Inferior parietal cortex (tissue), 1 donor: ENCODE results near the gene METAP1D.
"Not testable (repeated sequence)": the region's sequence is repeated elsewhere in the genome, so short reads cannot be mapped to it uniquely, and the experiment has no call there.

ENCODE experiments used
- DNase-seq: peaks from one replicate; pipeline ENCODE4 v3.0.0-alpha.2; 2016; ENCODE audit errors: extremely low spot score

METAP1D gene

DNA sequence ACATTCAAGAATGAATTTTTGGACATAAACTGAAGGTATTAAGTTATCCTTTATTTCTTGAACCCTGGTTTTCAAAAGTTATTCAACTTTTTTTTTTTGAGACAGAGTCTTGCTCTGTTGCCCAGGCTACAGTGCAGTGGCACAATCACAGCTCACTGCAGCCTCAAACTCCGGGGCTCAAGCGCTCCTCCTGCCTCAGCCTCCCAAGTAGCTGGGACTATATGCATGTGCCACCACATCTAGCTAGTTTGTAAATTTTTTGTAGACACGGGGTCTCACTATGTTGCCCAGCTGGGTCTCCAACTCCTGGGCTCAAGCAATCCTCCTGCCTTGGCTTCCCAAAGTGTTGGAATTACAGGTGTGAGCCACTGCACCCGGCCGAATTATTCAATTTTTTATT is 2.7 kb upstream of the METAP1D start:
- DNase-seq = not testable (repeated sequence)

- peak; percentile 48 for DNase-seq
Observed at GRCh38 chr2:171999161-171999560, 592 bp upstream of the METAP1D start.

DNA sequence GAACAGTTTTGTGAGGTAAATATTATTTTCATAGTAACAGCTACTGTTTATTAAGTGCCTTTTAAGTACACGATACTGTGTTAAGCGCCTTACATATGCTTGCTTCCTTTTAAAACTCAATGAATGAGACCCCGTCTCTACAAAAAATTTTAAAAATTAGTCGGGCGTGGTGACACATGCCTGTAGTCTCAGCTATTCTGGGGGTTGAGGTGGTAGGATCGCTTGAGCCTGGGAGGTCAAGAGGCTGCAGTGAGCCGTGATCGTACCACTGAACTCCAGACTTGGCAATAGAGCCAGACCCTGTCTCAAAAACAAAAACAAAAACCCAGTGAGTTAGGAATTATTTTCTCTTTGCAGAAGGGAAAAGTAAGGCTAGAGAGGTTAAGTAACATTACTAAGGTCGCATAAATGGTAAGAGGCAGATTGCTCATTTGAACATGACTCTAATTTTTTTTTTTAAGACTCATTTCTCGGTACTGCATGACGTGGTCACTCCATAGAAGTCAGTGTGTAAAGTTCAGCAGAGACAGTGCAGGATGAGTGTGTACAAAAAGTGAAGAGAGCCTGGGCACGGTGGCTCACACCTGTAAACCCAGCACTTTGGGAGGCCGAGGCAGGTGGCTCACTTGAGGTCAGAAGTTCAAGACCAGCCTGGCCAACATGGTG is 1.1 kb downstream of the METAP1D start:
- no peak for DNase-seq

- no peak for DNase-seq
Observed at GRCh38 chr2:172007372-172007771, 7.6 kb downstream of the METAP1D start.

- DNase-seq = no peak
Observed at GRCh38 chr2:172009823-172010222, 10.1 kb downstream of the METAP1D start.

DNA sequence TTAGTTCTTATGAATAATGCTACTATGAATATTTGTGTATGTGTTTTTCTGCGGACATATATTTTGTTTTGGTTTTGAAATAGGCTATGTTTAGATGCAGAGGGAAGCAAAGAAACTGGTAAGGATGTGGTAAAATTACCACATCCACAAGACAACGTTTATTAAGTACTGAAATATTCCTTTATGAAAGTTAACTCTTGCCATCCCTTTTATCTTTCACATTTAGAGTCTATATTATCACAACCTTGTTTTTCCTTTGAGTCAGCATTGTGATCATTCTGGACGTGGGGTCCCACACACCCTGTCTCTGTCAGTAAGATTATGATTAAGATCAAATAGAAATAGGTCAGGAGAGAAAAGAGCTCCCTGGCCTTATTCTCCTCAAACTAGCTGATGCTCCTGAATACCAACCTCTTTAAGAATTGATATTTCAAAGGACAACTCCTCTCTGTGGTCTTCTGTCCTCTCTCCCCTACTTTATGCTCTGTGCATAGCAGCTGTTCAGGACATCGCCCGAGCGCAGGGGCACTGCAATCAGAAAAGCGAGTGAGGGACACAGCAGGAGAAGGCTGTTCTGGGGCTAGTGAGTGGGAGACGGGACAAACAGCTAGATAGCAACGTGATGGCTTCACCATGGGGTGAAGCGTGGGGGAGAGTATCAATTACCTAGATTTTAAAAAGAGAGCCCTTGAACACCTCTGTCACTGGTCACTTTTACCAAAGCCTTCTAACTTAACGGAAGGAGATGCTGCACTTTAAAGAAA is 12.2 kb downstream of the METAP1D start:
- no peak for DNase-seq

GRCh38 chr2:172012677-172013391 is 13.1 kb downstream of the METAP1D start:
- no peak for DNase-seq

GRCh38 chr2:172013396-172013795 is 13.6 kb downstream of the METAP1D start:
- DNase-seq = no peak

DNA sequence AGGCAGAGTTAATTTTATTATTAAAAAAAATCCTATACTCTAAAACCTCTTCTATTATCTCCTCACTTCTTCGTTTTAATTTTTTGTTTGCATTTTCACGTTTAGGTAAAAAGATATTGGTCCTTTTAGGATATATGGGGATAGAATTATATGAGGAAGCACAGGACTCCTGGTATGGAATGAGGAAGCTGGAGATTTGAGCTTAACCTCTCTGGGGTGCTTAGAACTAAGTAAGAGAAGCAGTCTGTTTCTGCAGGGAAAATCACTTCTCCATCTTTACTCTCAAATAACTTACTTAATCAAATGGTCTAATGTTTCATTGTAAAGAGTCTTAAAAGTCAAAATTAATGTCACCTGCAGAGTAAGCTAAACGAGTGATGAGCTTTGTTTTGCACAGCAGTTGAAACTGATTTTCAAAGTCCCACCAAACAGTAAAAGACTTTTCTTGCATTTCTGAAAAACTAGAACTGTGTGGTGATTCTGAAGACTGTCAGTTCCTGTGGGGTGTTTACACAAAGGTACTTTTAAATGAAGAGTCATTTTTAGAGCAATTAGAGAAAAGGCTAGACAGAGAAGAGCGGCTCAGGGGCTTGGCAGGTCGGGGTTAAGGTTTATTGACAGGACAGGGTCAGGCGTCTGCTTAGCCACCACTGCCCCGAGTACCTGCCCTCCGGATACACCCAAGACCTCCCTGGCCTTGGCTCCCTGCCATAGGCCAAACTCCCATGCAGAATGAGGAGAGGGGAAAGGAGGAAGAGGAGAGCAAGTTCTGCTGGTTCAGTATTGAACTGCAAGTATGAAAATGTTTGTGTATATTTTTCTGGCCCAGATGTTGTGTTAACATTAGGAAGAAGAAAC is 21.6 kb downstream of the METAP1D start:
- DNase-seq = no peak

DNA sequence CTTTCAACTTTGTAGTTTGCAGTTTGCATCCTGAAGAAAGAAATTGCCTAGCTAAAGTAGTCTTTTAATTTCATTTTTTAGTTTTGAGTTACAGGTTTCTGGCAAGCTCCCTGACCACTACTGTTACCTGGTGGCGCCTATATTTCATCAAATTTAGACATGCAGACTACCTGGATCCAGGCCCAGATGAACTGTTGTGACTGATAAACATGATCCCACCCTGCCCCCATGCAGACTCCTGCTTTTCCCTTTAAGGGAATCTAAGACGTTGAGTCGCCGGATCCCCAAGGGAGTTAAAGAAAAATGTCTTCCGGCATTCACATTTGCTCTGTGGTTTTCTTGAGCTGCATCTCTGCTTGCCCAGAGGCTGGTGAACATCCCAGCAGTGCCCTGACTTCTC is 22.2 kb downstream of the METAP1D start:
- DNase-seq = no peak

DNA sequence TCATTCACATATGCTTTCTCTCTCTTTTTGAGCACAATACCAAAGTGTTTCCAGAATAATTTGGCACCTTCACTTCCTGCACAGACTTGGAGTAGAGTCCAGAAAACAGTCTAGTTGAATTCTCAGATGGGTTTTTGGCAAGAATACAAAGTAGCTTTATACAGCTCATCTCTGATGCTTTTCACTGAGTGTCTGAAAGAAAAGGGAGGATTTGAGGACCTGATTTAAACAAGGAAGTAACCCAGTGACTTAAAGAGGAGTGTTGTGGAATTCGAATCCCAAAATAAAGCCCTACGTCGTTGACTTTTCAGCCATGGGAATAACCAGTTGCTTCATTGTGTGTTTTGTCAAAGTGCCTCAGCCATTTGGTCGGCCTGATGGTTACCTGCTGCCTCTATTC is 31.8 kb downstream of the METAP1D start:
- no peak for DNase-seq

GRCh38 chr2:172038121-172038520 is 38.4 kb downstream of the METAP1D start:
- DNase-seq = no peak

GRCh38 chr2:172038604-172039003 is 38.9 kb downstream of the METAP1D start:
- DNase-seq = no peak

DNA sequence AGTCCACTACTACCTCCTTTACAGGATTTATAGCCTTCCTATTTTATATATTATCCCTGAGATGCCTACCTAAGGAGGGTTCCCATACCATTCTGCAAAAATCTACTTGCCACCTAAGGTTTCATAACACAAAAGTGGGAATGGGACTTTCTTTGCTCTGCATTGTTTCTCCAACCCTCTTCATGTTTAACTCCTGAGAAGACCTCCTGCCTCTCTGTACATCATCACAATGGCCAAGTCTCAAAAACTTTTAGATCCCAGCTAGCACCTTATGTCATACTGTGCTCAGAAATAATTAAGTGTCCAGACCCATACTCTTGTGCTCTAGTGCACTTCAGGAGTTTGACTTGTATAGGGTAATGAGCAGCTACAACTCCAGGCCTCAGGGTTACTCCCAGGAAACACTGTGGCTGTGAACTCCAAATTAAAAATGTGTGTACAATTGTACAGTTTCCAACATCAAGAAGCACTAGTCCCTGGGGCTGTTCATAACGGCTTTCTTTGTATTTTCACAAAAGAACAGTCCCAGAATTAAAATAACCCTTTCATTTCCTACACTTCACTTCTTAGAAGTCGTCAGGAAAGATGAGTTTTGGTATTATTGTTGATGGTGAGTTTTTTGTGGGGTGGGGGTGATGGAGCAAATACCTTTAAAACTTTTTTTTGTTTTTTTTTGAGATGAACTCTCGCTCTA is 39.4 kb downstream of the METAP1D start:
- no peak for DNase-seq

- no peak for DNase-seq
Observed at GRCh38 chr2:172040311-172040710, 40.6 kb downstream of the METAP1D start.

DNA sequence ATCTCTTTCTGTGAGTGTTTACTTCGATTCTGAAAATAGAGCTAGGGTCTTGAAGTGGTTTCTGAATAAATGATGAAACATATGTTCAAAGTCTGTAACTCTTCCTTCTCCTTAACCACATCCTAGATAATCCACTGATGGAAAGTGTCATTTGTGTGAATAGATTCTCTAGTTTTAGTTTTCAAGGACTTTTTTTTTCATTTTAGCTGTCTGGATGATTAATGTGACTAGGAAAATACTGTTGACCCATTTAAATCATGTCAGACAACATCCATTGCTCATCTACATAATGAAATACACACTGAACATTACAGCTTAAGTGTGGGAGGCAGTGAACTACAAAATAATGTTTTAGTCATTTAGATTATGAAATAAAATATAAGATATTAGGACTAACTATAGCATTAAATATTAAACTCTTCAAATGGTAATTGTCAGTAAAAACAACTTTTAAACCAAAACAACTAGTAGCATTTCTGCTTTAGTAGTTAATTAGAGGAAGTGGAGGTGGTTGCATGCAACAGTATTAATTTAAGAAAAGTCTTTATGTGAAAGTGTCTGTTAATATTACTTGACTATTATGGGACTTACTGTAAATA is 46.4 kb downstream of the METAP1D start:
- peak; percentile 1 for DNase-seq

DNA sequence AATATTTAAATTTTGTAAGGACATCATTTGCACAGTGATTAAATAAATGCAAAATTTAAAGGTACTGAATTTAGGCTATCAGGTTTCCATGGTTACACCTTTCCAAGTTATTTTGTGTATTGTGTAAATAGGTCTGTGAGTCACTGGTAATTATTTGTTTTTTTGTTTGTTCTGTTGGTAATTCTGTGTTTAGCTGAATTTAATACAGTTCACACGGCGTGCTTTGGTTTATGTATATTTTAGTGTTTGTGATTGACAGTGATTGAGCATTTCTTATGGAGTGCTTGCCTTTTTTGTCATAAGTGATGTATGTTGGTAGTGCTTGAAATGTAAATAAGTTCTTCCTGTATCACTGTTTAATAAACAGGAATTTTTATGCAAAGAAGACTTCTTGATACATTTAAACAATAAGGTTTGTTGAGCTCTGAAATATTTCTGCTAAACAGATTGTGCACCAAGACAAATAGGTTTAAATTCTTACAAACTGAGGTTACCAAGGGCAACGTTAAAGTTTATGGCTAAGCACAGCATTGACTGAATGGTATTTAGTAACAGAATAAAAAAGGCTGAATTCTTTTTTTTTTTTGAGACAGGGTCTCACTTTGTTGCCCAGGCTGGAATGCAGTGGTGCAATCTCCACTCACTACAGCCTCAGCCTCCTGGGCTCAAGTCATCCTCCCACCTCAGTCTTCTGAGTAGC is 47.3 kb downstream of the METAP1D start:
- DNase-seq = no peak

DNA sequence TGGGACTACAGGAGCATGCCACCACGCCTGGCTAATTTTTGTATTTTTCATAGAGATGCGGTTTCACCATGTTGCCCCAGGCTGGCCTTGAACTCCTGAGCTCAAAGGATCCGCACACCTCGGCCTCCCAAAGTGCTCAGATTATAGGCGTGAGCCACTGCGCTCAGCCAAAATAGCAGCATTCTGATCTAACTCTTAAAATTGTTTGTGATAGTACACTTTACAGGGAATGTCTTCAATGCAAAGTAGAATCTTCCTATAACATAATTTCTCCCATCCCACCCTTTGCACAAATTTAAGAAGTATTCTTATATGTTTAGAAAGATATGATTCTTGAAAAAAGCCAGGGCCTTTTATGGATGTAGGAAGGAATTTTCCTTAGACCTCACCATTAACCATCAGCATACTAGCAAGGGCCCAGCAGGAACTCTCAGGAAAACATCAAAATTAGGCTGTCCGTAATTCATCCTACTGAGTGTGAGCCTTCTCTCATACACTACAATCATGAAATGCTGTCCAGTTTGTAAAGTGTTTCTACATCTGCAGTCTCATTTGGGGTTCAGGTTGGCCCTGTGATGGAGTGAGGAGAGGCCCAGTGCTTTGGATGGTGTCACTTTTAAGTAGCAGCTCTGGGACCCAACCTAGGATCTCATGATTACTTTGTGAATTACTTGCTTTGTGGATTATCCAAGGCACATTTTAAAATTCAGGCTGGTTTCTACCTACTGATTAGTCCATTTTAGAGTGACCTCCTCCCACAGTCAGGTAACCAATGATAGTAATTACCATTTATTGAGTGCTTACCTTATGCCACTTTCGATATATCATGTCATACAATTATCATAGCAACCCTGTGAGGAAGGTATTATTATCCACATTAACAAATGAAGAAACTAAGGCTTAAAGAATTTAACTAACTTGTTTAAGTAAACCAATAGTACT is 48.1 kb downstream of the METAP1D start:
- DNase-seq = no peak
